BJ (cell line): ENCODE measurements around the gene RABGAP1L. TPM values are rescaled to one million over a fixed set of nuclear protein-coding genes. Genes with fewer than 3 reads are reported as not detected.

ENCODE experiments used
- CTCF ChIA-PET: fragments of 350-600 bp; formaldehyde crosslinking; extraction: SDS; loops from one replicate; lab custom pipeline; 2021; ENCODE audit warnings: antibody characterized with exemption, inconsistent platforms; lab: Yijun Ruan, JAX
- POLR2A ChIA-PET: fragments of 300-600 bp; sonication (Branson Sonifier 250); formaldehyde crosslinking; extraction: SDS; loops from one replicate; lab custom pipeline; 2021; ENCODE audit warnings: antibody characterized with exemption; lab: Charles Lee
- DNase-seq: peaks from one replicate; pipeline ENCODE4 v3.0.0-alpha.2; 2011; ENCODE audit warnings: low read depth
- H3K27me3 ChIP-seq: 2 replicates; pipeline ENCODE4 v1.6.0; 2011; ENCODE audit warnings: low read length; ENCODE audit not compliant: control insufficient read depth, insufficient read depth
- H3K36me3 ChIP-seq: 2 replicates; pipeline ENCODE4 v1.5.1; 2011; ENCODE audit warnings: low read length; ENCODE audit not compliant: control insufficient read depth, insufficient read depth
- H3K4me3 ChIP-seq: 2 replicates; pipeline ENCODE4 v1.5.1; 2011; ENCODE audit warnings: low read depth, mild to moderate bottlenecking, control low read depth, low read length
- CTCF ChIP-seq: IDR thresholded peaks from 2 replicates; pipeline ENCODE4 v1.5.1; 2011; ENCODE audit warnings: low read depth, mild to moderate bottlenecking, control low read depth, inconsistent platforms, low read length, moderate library complexity; ENCODE audit not compliant: insufficient read depth
- polyA plus RNA-seq: library from polyadenylated mRNA; depleted of rRNA; stranded (reverse); fragments of >200 nt; gene quantifications from 2 replicates; pipeline ENCODE4 v1.2.3, GENCODE V29; 2011

Gene RABGAP1L
- polyA plus RNA-seq, 1 experiment: 15.9 TPM

GRCh38 chr1:174956976-174957375 lies 797.7 kb downstream of the RABGAP1L start:
- H3K27me3 ChIP-seq: no peaks in the 10 kb centered on the region
- no peak for DNase-seq
- POLR2A ChIA-PET: no interaction called here
- H3K4me3 ChIP-seq: no peak overlapping the region
- no peak for TF ChIP-seq CTCF
- H3K36me3 ChIP-seq: no peaks in the 10 kb centered on the region
- CTCF ChIA-PET: no interaction called here

GRCh38 chr1:174957829-174958228 lies 798.5 kb downstream of the RABGAP1L start:
- no peak for DNase-seq
- POLR2A ChIA-PET: no interaction called here
- H3K27me3 ChIP-seq: no peaks in the 10 kb centered on the region

GRCh38 chr1:174958396-174958795 lies 799.1 kb downstream of the RABGAP1L start:
- Histone ChIP-seq H3K27me3 (no peaks in the 10 kb centered on the region), H3K36me3 (no peaks in the 10 kb centered on the region), H3K4me3 (no peak overlapping the region)
- no peak for DNase-seq
- POLR2A ChIA-PET: no interaction called here
- CTCF ChIA-PET: no interaction called here
- TF ChIP-seq CTCF: no peak

More at GRCh38 chr1:174957829-174958228, 798.5 kb downstream of the RABGAP1L start:
- H3K4me3 ChIP-seq: no peak overlapping the region
- CTCF ChIA-PET: no interaction called here
- TF ChIP-seq CTCF: no peak
- H3K36me3 ChIP-seq: no peaks in the 10 kb centered on the region

- Histone ChIP-seq H3K27me3 (no peaks in the 10 kb centered on the region), H3K4me3 (no peak overlapping the region), H3K36me3 (no peaks in the 10 kb centered on the region)
- no peak for DNase-seq
- ChIA-PET POLR2A (no interaction called here), CTCF (no interaction called here)
- no peak for TF ChIP-seq CTCF
Measured at GRCh38 chr1:174960362-174960761, 801.0 kb downstream of the RABGAP1L start.

GRCh38 chr1:174963529-174964125 lies 804.3 kb downstream of the RABGAP1L start:
- no peak for TF ChIP-seq CTCF
- ChIA-PET CTCF (interaction anchor here (0.8 kb wide), 1 partner anchor 19 kb away, joined by 3 read pairs; no protein-coding TSS in a partner anchor), POLR2A (no interaction called here)
- Histone ChIP-seq H3K36me3 (no peaks in the 10 kb centered on the region), H3K27me3 (no peaks in the 10 kb centered on the region), H3K4me3 (no peak overlapping the region)
- DNase-seq: no peak
